Ishikawa (cell line): ENCODE results near the gene FAM210A.

Source experiments
- CEBPB ChIP-seq: IDR thresholded peaks from 2 replicates; pipeline ENCODE4 v1.6.1; 2012
- CREB1 ChIP-seq: IDR thresholded peaks from 2 replicates; pipeline ENCODE4 v1.6.1; 2012; ENCODE audit warnings: low read depth
- EGR1 ChIP-seq: IDR thresholded peaks from 2 replicates; pipeline ENCODE4 v1.6.1; 2012
- EP300 ChIP-seq: IDR thresholded peaks from 2 replicates; pipeline ENCODE4 v1.6.1; 2012; ENCODE audit warnings: borderline replicate concordance
- FOXM1 ChIP-seq: IDR thresholded peaks from 2 replicates; pipeline ENCODE4 v1.6.1; 2012; ENCODE audit warnings: low read depth, borderline replicate concordance
- MAX ChIP-seq: IDR thresholded peaks from 2 replicates; pipeline ENCODE4 v1.6.1; 2012
- NFIC ChIP-seq: IDR thresholded peaks from 2 replicates; pipeline ENCODE4 v1.6.1; 2012
- RAD21 ChIP-seq: IDR thresholded peaks from 2 replicates; pipeline ENCODE4 v1.6.1; 2012; ENCODE audit warnings: low read depth
- TAF1 ChIP-seq: IDR thresholded peaks from 2 replicates; pipeline ENCODE4 v1.6.1; 2012; ENCODE audit warnings: low read depth, mild to moderate bottlenecking
- TCF12 ChIP-seq: IDR thresholded peaks from 2 replicates; pipeline ENCODE4 v1.6.1; 2012; ENCODE audit warnings: low read depth
- TEAD4 ChIP-seq: IDR thresholded peaks from 2 replicates; pipeline ENCODE4 v1.6.1; 2012
- YY1 ChIP-seq: IDR thresholded peaks from 2 replicates; pipeline ENCODE4 v1.6.1; 2012; ENCODE audit warnings: low read depth
- ZBTB7A ChIP-seq: IDR thresholded peaks from 2 replicates; pipeline ENCODE4 v1.6.1; 2012; ENCODE audit warnings: low read depth
- TF ChIP-seq, protein P1 (sequence below): IDR thresholded peaks from 2 replicates; pipeline ENCODE4 v1.6.1; 2012; ENCODE audit warnings: low read depth, mild to moderate bottlenecking
- TF ChIP-seq, protein P2 (sequence below): IDR thresholded peaks from 2 replicates; pipeline ENCODE4 v1.6.1; 2012

FAM210A gene

GRCh38 chr18:13712400-13713131, 13.8 kb downstream of the FAM210A start:
- TF ChIP-seq TEAD4 (no peak), EP300 (no peak), MAX (no peak), RAD21 (no peak), NFIC (no peak), YY1 (no peak), TAF1 (no peak)
- TF ChIP-seq, protein P1, sequence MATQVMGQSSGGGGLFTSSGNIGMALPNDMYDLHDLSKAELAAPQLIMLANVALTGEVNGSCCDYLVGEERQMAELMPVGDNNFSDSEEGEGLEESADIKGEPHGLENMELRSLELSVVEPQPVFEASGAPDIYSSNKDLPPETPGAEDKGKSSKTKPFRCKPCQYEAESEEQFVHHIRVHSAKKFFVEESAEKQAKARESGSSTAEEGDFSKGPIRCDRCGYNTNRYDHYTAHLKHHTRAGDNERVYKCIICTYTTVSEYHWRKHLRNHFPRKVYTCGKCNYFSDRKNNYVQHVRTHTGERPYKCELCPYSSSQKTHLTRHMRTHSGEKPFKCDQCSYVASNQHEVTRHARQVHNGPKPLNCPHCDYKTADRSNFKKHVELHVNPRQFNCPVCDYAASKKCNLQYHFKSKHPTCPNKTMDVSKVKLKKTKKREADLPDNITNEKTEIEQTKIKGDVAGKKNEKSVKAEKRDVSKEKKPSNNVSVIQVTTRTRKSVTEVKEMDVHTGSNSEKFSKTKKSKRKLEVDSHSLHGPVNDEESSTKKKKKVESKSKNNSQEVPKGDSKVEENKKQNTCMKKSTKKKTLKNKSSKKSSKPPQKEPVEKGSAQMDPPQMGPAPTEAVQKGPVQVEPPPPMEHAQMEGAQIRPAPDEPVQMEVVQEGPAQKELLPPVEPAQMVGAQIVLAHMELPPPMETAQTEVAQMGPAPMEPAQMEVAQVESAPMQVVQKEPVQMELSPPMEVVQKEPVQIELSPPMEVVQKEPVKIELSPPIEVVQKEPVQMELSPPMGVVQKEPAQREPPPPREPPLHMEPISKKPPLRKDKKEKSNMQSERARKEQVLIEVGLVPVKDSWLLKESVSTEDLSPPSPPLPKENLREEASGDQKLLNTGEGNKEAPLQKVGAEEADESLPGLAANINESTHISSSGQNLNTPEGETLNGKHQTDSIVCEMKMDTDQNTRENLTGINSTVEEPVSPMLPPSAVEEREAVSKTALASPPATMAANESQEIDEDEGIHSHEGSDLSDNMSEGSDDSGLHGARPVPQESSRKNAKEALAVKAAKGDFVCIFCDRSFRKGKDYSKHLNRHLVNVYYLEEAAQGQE, result no peak

DNA sequence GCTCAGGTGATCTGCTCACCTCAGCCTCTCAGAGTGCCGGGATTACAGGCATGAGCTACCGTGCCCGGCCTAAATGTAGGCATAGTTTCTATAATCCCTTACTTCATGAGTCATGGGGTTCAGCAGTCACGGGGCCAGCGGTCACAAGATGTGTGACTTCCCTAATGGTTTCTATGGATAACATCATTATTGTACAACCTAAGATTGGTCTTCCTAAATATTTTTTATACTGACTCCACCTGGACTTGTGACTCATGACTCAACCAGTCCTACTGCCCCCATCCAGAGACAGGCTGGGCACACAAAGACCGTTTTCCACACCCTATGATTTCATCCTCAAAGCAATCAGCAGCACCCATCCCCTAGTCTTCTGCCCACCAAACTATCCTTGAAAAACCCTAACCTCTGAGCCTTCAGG, 15.9 kb downstream of the FAM210A start:
- TF ChIP-seq NFIC (no peak), TAF1 (no peak), ZBTB7A (no peak), TCF12 (no peak), EP300 (no peak)
- TF ChIP-seq, protein P1, result no peak

GRCh38 chr18:13703899-13704298, 22.5 kb downstream of the FAM210A start:
- TF ChIP-seq, protein P2, sequence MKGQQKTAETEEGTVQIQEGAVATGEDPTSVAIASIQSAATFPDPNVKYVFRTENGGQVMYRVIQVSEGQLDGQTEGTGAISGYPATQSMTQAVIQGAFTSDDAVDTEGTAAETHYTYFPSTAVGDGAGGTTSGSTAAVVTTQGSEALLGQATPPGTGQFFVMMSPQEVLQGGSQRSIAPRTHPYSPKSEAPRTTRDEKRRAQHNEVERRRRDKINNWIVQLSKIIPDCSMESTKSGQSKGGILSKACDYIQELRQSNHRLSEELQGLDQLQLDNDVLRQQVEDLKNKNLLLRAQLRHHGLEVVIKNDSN, result 0 out of 2 replicates have a peak, but pooled peaks have one; percentile 32
- TF ChIP-seq EGR1, result no peak

DNA sequence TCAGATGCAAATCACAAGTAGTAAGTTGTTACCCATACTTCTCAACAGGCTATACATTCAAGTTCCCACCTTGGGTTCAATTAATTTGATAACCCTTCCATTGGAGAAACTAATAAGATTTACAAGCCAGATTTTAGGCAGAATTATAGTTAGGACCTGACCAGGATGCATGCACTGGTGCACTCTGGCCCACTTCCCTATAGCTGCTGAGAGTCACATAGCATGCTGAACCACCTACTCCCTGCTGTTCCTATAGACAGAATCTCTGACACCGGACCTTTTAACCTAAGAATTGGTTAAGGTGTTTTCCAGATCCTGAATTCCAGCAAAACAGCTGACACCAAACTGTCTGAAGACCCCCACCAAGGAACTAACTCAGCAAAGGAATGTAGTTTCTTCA, 26.2 kb downstream of the FAM210A start:
- TF ChIP-seq NFIC (no peak), RAD21 (no peak), TCF12 (no peak), YY1 (no peak), TAF1 (no peak)

GRCh38 chr18:13696961-13697360, 29.4 kb downstream of the FAM210A start:
- TF ChIP-seq YY1 (no peak), TAF1 (no peak), ZBTB7A (no peak), MAX (no peak), NFIC (no peak), FOXM1 (no peak), TCF12 (no peak), CEBPB (no peak), CREB1 (no peak), EP300 (no peak)
- TF ChIP-seq, protein P2, result no peak

- no peak for TF ChIP-seq MAX
- TF ChIP-seq TCF12, result no peak
- no peak for TF ChIP-seq ZBTB7A
- TF ChIP-seq YY1, result no peak
- TF ChIP-seq EP300, result no peak
- TF ChIP-seq, protein P2, result no peak
- no peak for TF ChIP-seq FOXM1
These were observed 37.9 kb downstream of the FAM210A start for GRCh38 chr18:13688191-13689136.
